Activated effector memory CD4-positive, alpha-beta T cell treated with Interleukin-2 at 50 U/mL for 16 hours (primary cell): ENCODE measurements around the gene TPRG1.

ENCODE experiments used
- DNase-seq: peaks from one replicate; pipeline ENCODE4 v3.0.0-alpha.2; 2020

Gene TPRG1

DNA sequence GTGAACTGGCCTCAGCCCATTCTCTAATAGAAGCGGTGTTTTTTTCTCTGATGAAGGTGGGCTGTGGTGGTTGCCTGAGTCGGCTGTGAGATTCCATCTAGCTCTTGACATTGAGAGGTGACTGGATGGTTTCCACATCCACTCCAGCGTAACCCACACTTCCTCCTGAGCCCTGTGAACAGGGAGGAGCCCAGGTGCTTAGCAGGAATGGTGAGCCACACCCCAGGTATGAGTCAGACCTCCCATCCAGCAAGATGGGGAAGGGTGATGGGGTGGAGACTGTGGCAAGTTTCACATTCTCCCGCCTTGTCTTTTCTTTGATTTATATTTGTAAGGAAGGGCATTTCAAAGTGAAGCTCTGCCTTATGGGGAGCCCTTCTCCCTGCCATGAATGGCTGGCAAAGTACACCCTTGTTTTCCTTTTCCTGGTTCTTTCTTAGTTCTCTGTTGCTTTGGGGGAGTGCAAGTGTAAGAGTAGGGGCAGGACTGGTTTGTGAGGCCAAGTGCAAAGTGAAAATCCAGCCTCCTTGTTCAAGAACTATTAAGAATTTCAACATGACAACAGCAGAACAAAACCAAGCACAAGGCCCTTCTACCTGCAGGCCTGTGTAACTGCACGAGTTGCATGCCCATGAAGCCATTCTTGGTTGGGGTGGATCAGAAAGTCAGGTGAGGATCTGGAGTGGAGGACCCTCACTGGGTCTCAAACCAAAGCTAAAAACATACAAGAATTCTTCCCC, 4.6 kb upstream of the TPRG1 start:
- no peak for DNase-seq

DNA sequence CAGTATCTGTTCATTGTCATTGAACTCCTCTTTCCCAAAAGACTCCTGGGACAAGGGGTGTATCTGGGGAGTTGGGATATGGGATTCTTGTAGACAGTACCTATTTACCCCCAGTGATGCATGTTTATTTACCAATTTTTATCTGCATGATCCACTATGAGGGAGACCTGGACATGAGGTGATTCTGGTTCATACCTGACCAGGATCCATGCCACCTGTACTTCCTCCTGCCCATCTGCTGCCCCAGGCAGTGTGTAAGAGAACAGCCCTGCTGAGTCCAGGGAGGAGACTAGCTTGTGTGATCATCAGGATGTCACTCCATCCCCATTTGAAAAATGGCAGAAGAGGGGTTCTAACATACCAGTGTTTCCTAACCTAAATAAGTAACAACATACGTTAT, 3.1 kb upstream of the TPRG1 start:
- DNase-seq, result no peak

DNA sequence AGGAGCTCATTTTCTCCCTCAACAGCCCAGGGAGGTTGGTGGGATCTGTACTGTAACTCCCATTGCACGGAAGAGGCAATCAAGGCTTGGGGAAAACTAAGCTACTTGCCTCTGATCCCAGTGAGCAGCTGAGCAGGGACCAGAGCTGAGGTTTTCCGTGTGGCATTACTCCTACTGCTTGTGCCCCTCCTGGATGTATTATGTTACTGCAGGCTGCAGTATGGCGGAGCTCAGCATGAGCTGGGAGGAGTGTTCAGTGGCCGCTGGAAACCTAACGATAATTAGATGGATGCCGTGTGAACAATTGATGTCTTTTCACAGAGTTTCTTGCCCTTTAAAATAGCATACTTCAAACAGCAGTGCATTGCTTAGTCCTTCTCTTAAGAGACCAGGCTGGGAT, 2.0 kb upstream of the TPRG1 start:
- DNase-seq, result no peak

DNA sequence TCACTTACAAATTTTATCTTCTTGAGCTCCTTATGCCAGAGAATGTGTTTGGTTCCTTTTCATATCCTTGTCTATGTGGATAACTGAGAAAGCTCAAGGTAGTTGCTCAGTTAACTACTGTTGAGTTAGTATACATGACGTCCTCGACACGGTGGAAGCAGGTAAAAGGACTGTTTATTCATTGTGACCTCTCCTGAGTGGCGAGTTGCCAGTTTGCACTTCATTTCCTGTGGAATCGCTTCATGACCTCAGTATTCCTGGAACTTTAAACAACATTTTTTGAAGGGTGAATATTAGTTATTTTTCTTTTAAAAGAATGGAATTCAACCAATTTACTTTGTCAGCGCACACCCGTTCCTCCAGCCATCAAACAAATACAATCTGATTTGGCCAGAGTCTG, 1.2 kb upstream of the TPRG1 start:
- DNase-seq, result no peak

DNA sequence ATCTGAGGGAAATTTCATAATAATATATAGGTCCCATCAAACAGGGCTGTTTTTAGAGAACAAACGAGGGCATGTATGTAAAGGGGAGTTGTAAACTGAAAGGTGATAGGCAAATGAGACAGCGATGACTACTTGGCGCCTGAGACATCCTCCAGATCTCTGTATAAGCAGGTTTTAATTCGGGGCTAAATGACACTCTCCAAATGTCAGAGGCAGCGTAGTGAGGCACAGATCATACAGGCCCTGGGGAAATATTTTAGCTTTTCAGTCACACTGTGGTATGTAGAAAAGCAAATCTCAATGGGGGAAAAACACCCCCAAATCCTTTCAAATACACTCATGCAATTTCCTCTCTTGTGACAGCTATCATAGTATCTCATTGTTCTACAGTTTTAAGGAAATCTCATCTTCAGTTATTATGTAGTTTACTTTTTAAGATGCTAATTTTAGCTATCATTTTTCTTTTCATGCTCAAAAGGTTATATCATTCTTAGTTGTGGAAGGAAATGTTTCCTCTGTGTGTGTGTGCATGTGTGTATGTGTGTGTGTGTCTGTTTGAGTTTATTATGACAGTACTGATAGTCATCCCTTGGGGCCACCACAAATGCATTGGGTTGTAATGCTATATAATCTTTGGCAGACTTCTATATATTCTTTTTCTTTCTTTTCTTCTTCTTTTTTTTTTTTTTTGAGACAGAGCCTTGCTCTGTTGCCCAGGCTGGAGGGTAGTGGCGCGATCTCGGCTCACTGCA, 1.1 kb downstream of the TPRG1 start:
- no peak for DNase-seq

DNA sequence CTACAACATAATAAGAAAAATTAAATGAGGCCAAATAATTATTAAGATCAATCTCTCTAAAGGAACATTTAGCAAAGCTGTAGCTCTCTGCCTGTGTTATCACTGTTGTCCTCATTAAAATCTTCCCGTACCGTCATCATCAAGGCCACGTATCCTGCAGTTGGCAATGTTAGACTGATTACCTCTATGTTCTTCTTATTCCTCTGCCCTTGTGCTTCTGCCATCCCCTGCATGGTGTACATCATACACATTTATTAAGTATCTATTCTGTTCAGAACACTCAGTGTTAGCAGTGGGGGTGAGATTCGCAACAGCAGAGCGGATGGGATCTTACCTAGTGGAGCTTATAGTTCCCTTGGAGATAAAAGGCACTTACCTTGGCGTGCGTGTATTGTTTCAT, 12.8 kb downstream of the TPRG1 start:
- no peak for DNase-seq

DNA sequence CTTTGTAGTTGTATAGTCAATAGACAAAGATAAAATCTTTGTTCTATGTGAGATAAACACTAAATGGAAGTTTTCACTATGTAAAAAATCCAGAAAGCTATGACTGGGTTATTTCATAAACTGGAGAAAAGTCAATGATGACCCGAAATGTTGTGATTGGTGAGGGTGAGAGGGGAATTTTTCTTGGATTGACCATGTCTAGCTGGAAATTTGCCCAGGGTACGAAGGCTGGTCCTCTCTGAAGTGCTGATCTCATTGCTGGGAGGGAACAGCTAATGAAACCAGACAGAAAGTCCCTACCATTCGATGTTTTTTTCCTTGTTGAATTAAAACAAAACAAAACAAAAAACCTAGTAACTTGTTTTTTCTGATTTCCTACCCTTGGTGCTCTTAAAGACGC, 14.3 kb downstream of the TPRG1 start:
- no peak for DNase-seq

DNA sequence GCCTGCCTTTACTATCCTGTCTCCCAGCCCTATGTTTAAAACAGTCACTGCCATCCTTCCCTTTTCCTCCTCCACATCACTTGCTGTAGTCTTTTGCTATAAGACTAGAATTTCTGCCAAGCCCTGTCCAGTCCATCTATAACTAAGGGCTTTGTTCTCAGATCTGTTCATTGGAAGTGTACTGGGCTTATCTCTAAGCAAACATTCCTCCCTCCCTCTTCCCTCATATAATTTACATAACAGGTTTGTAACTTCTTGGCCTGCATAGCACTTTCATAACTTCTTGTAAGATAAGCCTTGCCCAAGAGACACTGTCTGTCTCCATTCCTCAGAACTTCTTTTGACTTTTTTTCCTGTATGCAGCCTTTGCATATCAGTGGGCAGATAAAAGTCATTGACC, 16.7 kb downstream of the TPRG1 start:
- no peak for DNase-seq

DNA sequence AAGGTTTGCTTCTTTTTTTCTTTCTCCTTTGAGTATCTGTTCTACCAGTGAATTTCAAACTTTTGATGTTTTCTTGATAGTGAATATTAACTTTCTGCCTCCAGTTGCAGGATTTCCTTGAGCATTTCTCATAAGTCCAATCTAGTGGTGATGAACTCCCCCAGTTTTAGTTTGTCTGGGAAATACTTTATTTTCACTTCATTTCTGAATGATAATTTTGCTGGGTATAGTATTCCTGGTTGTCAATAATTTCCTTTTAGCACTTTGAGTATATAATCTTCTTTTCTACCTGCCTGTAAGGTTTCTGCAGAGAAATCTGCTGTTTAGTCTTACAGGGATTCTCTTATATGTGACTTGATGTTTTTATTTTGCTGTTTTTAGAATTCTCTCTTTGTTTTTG, 21.0 kb downstream of the TPRG1 start:
- DNase-seq, result no peak

DNA sequence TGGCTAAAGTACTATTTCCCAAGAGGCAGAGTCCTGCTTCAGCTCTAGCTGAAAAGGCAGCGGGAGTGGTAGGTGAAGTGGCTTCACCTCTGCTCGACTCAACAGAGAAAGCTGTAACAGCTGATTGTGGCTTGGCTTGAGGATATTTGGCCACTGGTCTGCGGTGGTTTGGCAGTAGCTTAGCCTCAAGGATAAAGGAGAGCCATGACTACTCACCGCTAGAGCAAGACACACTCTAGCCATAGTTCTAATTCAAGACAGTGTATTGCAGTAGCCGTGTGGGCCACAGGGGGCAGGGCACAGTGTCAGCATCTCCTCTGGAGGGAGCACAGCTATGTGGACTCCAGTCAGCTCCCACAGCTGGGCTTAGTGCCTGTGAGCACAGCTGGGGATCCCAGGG, 23.5 kb downstream of the TPRG1 start:
- DNase-seq, result no peak

DNA sequence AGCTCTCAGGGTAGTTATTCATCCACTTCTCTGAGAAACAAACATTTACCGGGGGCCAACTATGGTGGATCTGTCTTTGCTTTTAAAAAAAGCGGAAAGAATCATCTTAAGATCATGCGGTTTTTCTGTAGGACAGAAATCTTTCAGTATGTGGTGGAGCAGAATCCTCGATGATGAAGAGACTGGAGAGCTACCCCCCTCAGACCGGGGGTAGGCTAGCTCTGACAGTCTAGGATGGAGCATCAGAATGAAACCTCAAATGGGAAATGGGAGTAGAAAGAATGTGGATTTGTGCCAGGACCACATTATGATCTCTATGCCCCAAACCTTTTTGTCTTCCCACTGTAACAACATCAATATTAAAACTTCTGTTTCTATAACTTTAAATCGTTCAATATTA, 30.3 kb downstream of the TPRG1 start:
- DNase-seq, result no peak

DNA sequence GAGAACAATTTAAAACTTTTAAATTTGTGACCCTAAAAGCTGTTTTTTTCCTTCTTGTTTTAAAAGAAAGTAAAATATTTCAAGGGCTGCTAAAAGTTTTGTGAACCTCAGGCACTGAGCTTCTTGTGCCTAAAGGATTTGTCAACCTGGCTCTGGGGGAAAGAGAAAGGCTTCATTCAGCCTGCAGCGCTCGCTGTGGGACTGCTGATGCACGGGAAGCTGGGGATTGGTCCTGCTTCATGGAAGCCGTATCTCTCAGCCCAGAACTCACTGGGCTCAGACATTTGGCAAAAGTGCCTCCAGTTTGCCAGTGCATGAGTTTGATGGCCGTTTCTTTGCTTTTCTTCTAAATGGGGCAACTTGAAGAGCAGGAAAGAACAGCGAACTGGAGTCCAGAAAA, 30.8 kb downstream of the TPRG1 start:
- DNase-seq, result no peak

DNA sequence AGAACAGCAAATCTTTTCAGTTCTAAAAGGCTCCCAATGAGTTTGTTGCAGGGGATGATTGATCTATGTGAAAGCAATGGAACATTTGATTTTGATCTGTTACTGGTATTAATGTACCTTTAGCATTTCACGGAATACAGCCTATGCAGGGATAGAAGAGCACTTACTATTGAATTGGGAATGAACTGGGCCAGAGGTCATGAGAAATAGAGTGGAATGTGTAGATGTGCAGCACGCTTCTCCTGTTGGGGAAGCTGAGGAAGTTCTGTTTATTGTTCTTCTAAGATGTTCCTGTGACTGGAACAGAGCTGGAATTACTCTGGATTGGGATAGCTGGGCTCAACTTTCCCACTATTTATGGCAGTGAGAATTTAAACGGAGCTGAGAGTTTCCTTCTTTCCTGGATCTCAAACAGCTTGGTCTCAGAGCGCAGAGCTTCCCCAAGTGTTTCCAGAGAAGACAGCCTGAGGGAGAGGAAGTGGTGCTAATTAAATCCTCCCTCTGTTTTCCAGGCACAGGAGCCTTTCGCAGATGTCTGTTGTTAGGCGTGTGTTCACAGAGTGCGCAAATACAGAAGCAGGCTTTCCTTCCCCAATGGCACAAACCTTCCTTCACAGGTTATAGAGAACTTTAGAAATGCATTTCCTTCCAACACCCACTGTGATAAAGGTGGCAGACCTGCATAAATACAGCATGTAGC, 32.5 kb downstream of the TPRG1 start:
- DNase-seq, result no peak

DNA sequence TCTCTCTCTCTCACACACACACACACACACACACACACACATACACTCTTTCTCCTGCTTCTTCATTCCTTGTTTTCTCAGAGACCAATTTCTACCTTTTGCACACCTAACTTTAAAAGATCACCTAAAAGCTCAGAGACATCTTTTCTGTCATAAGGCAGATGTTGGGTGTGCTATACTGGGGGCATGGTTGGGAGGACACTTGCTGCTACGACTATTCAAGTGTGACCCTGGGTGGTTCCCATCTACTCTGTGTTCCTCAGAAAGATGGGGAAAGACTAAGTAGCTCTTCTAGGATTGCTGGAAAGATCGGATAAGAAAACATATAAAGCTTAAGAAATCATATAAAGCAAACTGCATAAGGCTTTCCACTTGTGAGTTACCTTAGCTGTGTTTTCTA, 33.2 kb downstream of the TPRG1 start:
- no peak for DNase-seq

DNA sequence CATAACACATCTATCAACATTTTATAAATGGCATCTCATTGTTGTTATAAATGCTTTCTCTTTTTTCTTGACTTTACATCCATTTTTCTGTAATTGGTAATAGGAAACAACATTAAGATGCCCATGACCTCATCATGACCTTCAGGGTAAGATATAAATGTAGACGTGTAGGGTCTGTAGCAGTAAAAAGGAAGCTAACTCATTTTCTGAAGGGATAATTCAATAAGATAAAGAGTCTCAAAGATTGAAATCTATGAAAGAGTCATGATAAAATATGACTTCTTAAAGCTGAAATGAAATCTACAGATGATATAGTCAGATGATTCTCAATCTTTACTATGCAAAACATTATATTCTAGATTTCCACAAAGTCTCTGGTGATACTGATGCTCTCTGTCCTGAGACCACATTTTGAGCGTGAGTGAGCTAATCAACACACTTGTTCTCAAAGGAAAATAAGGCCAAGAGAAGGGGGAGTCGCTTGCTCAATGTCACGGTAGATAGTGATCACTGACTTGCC, 38.5 kb downstream of the TPRG1 start:
- DNase-seq, result no peak

DNA sequence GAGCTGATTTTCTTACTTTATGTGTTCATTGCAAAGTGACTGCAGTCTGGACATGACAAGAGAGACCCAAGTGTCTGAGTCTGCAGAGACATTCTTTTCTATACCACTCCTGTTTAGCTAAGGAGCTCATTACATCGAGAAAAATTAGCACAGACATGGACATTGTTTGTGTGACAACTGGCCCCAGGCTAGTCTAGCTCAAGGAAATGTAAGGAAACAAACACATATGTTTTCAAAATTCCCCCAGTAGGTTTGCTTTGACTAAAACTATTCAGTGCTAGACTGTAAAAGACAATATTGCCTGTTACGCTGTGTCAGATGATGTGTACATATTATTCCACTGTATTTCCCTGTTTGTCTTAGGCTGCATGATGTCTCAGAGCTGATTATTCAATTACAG, 40.9 kb downstream of the TPRG1 start:
- no peak for DNase-seq

DNA sequence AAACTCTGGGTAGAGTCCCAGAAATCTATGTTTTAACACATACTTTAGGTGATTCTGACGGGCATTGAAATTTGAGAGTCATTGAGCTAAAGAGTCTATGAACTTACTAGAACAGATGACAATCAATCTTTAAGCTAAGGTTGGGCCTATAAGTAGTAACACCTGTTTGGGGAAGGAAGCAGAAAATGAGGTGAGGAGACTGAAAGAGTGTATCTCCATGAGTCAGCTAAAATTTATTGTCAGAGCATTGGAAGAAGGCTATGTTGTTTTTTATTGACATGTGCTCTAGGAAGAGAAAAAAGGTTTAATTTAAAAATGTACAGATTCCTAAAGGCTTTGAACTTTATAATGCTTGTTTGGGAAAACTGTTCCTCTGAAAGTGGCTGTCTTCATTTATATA, 42.9 kb downstream of the TPRG1 start:
- no peak for DNase-seq

DNA sequence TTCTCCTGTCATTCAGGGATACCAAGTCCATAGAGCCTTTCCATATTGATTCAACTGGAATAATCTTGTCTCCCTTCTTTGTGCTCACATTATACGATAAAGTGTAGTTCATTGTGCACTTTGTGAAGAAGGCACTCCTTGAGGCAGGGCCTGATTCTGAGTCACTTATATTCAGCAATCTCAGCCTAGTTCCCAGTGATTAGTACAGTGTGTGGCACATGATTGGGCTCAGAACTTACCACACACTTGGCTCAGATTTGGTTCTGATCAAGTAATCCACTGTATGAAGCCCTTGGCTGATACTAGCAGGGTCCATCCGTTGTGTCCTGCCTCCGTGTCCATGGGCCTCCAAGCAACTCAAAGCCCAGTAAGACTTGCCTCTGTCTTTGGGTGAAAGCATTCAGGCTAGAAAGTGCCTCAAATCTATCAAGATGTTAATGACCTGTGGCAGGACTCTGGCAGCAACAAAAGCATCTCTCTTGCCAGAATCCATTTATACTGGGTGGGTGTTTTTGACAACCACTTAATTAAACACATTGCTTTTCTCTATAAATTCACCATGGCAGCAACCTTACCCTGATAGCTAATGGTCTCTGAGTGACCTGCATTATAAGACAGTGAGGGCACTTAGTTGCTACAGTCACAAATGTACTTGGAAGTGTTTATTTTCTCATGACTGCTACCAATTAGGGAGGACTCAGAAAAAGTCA, 51.3 kb downstream of the TPRG1 start:
- no peak for DNase-seq

DNA sequence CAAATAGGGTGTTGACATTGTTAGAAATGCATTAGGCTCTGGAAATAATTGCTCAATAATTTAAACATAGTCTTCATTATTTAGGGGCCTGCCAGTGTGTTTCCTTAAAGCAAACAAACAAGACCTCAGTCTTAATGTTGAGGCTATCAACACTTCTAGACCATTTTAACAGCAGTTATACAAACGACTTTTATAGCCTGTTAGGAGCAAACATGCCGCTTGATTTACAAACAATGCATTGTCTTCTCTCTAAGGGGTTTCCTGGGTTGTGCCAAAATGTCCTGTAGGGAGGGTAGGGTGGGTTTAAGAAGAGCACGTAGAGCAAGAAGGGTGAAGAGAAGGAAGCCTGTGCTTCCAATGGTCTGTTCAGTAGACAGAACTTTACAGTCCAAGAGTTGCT, 53.7 kb downstream of the TPRG1 start:
- DNase-seq, result no peak

DNA sequence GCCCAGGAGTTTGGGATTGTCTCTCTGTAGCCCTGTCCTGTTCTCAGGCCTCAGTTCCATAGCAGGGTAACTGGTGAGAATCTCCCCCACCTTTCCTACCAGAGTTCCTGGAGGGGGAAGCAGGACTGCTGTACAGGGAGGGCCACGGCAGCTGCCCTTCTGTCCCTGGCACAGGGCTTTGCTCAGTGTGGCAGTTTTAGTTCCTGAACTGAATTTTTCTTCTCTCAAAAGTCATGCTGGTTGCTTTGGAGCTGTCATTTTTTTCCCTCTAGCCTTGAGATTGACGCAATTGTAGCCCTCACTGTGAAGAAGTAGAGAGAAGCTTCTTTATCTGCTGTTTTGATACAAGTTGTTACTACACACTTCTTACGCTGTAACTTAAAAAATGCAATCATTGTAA, 55.5 kb downstream of the TPRG1 start:
- no peak for DNase-seq

DNA sequence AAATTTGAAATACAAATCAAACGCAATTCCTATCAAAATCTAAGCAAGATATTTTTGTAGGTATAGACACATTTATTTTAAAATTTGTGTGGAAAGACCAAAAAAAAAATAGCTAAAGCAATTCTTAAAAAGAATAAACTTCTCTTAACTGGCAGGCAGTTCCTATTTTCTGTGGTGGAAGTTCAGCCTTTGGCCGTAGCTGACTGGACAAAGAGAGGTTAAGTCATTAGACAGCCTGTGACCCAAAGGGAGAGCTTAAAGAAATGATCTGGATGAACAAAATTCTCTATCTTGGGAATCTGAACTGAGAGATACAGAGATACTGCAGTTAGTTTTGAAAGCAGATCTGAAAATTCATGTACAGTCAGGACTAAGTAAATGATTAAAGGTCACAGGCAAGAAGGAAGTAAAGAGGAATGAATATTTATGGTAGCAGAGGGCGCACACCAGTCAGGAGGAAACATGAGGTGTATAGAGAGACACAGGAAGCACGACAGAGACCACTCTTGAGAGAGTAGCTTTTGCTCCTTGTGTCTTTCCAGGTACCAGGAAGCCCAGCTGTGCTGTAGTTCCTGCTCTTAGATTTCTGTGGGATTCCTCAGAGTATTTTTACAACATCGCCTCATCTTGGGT, 57.5 kb downstream of the TPRG1 start:
- DNase-seq, result no peak

DNA sequence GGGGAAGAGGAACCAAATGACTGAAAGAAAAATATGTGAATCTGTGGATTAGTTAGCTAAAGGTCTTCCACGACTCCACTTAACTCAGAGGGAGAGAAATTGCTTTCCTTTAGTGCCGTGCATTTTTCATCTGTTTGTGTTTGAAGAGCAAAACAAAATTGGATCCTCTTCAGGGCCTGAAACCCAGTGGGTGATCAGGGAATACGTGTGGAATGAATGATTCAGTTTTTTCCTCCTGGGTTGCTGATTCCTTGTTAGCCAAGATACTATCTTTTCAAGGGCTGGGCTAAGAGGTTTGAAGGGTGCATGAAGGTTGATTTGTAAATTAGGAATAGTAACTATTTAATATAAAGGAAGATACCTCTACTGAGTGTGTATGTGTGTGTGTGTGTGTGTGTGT, 61.0 kb downstream of the TPRG1 start:
- no peak for DNase-seq
